ENCODE measurements around the gene MIDN.

MIDN gene

GRCh38 chr19:1269478-1270212 is 21.3 kb downstream of the MIDN start:
- DNase-seq (ENCODE audit: low spot score): peak; percentile 90
- in situ Hi-C loops (cut with MboI; ENCODE audit: low sequenced_read_pairs, unreplicated experiment): no loop called here
- TF ChIP-seq CTCF (IDR thresholded peaks at IDR 0.05; ENCODE audit: borderline replicate concordance, control extremely low read depth, extremely low read depth, insufficient read depth, missing control alignments): no peak

- in situ Hi-C loops (cut with MboI; ENCODE audit: low sequenced_read_pairs, unreplicated experiment): no loop called here
- no peak for TF ChIP-seq CTCF (IDR thresholded peaks at IDR 0.05; ENCODE audit: borderline replicate concordance, control extremely low read depth, extremely low read depth, insufficient read depth, missing control alignments)
- no peak for DNase-seq (ENCODE audit: low spot score)
Measured at GRCh38 chr19:1270213-1270853, 21.9 kb downstream of the MIDN start.

GRCh38 chr19:1270854-1271527 is 22.6 kb downstream of the MIDN start:
- in situ Hi-C loops (cut with MboI; ENCODE audit: low sequenced_read_pairs, unreplicated experiment): no loop called here
- TF ChIP-seq CTCF (IDR thresholded peaks at IDR 0.05; ENCODE audit: borderline replicate concordance, control extremely low read depth, extremely low read depth, insufficient read depth, missing control alignments): no peak
- no peak for DNase-seq (ENCODE audit: low spot score)

GRCh38 chr19:1271528-1272422 is 23.4 kb downstream of the MIDN start:
- in situ Hi-C loops (cut with MboI; ENCODE audit: low sequenced_read_pairs, unreplicated experiment): no loop called here
- no peak for DNase-seq (ENCODE audit: low spot score)
- TF ChIP-seq CTCF (IDR thresholded peaks at IDR 0.05; ENCODE audit: borderline replicate concordance, control extremely low read depth, extremely low read depth, insufficient read depth, missing control alignments): no peak

GRCh38 chr19:1272423-1273262 is 24.3 kb downstream of the MIDN start:
- in situ Hi-C loops (cut with MboI; ENCODE audit: low sequenced_read_pairs, unreplicated experiment): no loop called here
- TF ChIP-seq CTCF (IDR thresholded peaks at IDR 0.05; ENCODE audit: borderline replicate concordance, control extremely low read depth, extremely low read depth, insufficient read depth, missing control alignments): no peak
- DNase-seq (ENCODE audit: low spot score): no peak

Data from GM13976 (cell line).